ENCODE results near the gene PFKFB3.

PFKFB3 gene

DNA sequence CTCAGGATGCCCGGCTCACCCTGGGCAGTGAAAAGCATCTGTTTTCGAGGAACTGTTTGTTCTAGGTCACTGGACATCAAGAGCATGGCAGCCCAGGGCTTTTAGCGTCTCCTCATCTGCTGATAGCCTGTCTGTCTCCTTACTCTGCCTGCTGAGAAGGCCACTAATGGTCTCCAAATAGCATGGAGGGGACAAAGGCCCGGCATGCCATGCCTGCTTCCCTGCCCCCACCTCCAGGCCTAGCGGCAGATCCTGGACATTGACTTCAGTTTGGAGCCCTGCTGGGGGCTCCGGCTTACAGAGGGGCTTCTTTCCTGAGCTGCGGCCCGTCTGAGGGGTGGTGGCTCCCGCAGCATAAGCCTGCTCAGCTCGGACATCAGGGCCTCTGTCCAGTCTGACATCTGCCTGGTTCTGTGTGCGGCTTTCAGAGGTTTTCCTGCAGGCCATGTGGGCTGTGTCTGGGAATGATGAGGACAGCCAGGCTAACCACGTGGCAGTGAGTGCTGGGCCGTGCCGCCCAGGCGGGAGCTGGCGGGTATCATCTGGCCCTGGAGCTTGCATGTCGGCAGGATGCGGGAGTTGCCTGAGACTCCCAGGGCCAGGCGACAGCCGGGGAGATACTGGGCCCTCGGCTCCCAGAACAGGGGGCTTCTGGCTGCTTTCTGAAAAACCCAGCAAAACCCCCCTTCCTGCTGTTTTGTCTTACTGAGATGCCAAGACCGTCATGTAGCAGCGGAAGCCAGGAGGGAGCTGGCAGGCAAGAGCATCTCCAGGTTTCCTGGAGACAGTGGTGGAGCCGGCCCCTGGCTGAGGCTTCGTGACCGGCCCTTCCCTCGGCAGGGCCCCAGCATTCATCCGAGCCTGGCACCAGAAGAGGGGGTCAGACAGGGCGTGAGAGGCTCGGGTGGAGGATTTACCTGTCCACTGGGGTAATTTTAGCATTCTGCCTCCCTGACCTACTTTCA is 9.2 kb downstream of the PFKFB3 start:
- ChIA-PET POLR2A (ENCODE audit: low non-redundant PET) (no interaction called here), CTCF (interaction anchor here (0.5 to 1.1 kb wide), 2 partner anchors 10 to 56 kb away, joined by 3 read pairs; partner anchors contain the start of gene PFKFB3)
- DNase-seq (ENCODE audit: low spot score): no peak
- H3K27ac ChIP-seq: peak overlapping the region; percentile 25
- TF ChIP-seq, protein P1, sequence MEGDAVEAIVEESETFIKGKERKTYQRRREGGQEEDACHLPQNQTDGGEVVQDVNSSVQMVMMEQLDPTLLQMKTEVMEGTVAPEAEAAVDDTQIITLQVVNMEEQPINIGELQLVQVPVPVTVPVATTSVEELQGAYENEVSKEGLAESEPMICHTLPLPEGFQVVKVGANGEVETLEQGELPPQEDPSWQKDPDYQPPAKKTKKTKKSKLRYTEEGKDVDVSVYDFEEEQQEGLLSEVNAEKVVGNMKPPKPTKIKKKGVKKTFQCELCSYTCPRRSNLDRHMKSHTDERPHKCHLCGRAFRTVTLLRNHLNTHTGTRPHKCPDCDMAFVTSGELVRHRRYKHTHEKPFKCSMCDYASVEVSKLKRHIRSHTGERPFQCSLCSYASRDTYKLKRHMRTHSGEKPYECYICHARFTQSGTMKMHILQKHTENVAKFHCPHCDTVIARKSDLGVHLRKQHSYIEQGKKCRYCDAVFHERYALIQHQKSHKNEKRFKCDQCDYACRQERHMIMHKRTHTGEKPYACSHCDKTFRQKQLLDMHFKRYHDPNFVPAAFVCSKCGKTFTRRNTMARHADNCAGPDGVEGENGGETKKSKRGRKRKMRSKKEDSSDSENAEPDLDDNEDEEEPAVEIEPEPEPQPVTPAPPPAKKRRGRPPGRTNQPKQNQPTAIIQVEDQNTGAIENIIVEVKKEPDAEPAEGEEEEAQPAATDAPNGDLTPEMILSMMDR (conservative IDR thresholded peaks at IDR 0.05; ENCODE audit: low read depth): no peak

DNA sequence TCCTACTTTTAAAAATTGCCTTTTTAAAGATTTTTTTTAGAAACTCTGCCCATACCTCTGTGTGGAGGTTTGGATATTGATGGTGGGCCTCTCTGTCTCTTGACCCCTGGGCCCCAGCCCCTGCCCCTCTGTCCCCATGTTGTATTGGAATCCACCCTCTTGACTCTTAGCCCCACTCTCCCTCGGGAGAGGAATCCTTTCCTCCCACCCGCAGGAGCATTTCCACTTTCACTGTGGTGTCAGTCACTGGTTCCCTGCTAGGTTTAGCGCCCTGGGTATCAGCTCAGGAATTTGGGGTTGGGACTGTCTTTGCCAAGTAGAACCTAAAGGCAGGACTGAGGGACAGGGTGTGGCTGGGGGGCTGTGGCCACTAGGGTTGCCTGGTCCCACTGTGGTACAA is 10.1 kb downstream of the PFKFB3 start:
- H3K27ac ChIP-seq: peak overlapping the region; percentile 25
- TF ChIP-seq, protein P1 (conservative IDR thresholded peaks at IDR 0.05; ENCODE audit: low read depth): no peak
- ChIA-PET CTCF (no interaction called here), POLR2A (ENCODE audit: low non-redundant PET) (no interaction called here)
- no peak for DNase-seq (ENCODE audit: low spot score)

DNA sequence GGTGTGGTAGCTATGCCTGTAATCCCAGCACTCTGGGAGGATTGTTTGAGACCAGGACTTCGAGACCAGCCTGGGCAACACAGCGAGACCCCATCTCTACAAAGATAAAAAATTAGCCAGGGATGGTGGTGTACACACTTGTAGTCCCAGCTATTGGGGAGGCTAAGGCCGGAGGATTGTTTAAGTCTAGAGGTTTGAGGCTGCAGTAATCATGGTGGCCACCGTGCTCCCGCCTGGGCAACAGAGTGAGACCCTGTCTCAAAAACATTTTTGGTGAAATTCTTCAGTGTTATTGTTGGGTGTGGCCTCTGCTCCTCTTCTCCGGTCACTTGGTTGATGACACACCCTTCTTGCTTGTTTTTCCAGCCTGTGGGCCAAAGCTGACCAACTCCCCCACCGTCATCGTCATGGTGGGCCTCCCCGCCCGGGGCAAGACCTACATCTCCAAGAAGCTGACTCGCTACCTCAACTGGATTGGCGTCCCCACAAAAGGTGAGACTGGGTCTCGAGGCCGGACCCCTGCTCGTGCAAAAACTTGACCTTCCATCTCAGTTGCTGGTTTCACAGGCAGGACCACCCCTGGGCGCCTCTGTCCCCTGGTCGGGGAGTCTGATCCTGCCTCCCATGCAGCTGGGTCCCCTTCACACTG is 10.6 kb downstream of the PFKFB3 start:
- ChIA-PET CTCF (interaction anchor here (0.5 to 0.6 kb wide), 2 partner anchors 106 to 350 kb away, joined by 3 to 5 read pairs; no protein-coding TSS in a partner anchor), POLR2A (ENCODE audit: low non-redundant PET) (no interaction called here)

DNA sequence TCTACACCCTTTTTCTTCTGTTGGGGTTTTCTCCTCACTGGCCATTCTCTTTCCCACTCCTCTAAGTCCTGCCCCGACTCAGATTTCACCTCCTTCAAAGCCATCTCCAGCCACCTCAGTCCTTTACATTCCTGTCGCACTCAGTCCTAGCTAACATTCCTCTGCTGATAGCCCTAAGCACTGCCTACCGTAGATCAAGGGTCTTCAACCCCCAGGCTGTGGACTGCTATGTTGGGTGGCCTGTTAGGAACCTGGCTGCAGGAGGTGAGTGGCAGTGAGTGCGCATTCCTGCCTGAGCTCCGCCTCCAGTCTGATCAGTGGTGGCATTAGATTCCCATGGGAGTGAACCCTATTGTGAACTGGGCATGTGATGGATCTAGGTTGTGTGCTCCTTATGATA is 11.2 kb downstream of the PFKFB3 start:
- H3K27ac ChIP-seq: peak overlapping the region; percentile 25
- CTCF ChIA-PET: interaction anchor here (0.6 kb wide), 1 partner anchor 350 kb away, joined by 3 read pairs; no protein-coding TSS in a partner anchor
- TF ChIP-seq, protein P1 (conservative IDR thresholded peaks at IDR 0.05; ENCODE audit: low read depth): no peak
- DNase-seq (ENCODE audit: low spot score): no peak
- POLR2A ChIA-PET (ENCODE audit: low non-redundant PET): no interaction called here

More for the DNA sequence above, 10.6 kb downstream of the PFKFB3 start:
- TF ChIP-seq, protein P1 (conservative IDR thresholded peaks at IDR 0.05; ENCODE audit: low read depth): no peak
- H3K27ac ChIP-seq: peak overlapping the region; percentile 25
- no peak for DNase-seq (ENCODE audit: low spot score)

DNA sequence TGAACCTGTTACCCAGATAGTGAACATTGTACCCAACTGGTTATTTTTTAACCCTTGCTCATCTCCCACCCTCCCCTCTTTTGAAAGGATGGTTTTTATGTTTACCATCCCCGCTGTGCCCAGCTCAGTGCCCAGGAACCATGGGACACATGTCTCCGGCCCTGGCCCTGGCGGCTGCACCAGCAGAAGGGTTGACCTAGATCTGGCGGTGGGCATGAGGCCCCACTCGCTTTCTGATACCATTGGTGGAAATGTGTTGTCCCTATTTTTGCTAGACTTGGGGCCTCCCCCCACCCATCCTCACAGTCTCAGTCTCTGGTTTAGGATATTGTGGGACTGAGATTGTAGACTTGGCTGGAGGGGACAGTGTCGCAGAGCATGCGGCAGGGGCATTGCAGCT is 11.9 kb downstream of the PFKFB3 start:
- no peak for DNase-seq (ENCODE audit: low spot score)
- ChIA-PET POLR2A (ENCODE audit: low non-redundant PET) (no interaction called here), CTCF (no interaction called here)
- TF ChIP-seq, protein P1 (conservative IDR thresholded peaks at IDR 0.05; ENCODE audit: low read depth): no peak
- H3K27ac ChIP-seq: peak overlapping the region; percentile 68; the same call in 1 of the 2 replicates

DNA sequence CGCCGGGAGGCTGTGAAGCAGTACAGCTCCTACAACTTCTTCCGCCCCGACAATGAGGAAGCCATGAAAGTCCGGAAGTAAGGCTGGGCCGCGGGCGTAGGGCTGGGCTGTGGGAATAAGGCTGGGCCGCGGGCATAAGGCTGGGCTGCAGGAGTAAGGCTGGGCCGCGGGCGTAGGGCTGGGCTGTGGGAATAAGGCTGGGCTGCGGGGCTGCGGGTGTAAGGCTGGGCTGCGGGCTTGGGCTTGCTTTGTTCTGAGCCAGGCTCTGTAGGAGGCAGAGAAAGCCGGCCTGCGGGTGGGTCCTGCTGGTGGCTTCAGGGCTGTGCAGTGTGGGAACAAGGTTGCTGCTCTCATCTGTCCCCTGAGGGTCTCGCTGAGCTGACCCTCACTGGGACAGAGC is 12.5 kb downstream of the PFKFB3 start:
- TF ChIP-seq, protein P1 (conservative IDR thresholded peaks at IDR 0.05; ENCODE audit: low read depth): no peak
- DNase-seq (ENCODE audit: low spot score): no peak
- POLR2A ChIA-PET (ENCODE audit: low non-redundant PET): no interaction called here
- CTCF ChIA-PET: no interaction called here
- H3K27ac ChIP-seq: peak overlapping the region; percentile 68
